ENCODE data around the gene CEP19. TPM values are rescaled to one million over a fixed set of nuclear protein-coding genes. Genes with fewer than 3 reads are reported as not detected.

CEP19 gene
- total RNA-seq, 1 experiment from 2014 or later = 1.3 TPM

DNA sequence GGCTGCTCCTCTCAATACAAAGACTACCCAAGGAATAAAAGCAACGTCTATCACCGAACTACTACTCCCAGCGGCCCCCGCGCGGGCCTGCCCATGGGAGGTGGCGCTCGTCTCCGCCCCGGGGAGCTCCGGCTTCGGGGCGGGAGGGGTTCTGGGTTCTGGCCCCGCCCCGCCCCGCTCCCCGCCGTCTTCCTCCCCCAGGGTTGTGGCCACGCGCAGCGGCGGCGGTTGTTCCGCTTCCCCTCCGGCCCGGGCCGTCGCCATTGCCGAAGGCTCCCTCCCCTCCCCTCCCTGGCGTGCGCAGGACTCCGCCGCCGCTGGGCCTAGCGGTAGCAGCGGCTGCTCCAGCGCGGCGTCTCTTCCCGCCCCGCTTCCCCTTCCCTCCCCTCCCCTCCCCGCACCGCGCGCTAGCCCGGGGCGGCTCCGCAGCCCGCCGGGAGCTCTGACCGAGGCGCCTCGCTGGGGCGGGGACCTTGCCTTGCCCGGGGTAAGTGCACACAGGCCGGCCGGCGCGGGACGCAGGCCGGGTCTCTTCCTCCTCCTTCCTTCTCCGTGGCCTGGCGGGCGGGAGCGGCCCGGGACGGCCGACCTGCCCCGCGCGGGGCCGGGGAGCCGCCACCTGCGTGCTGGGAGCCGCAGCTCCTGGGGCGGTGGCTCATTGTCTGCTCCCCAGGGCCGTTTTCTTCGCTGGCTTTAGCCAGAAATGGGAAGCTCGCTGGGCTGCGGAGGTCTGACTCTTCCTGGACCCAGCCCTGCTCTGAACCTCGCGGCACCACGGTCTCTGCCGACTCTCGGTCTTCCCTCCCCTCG, 27.8 kb upstream of the CEP19 start, which contains the start of gene PAK2:
TSS of gene PAK2 (plus strand) at position 187 of the 810 bp plus-strand sequence. CDS start 42,790 bp downstream, outside the sequence.
- peak within 1 kb of the TSS; percentile 99 for H3K4me3 Mint-ChIP-seq
- Histone ChIP-seq H3K14ac (ENCODE audit: insufficient read depth, low read length) (peak within 1 kb of the TSS; percentile 74), H3K9ac (ENCODE audit: extremely low read depth, insufficient read length, low read length) (peak within 1 kb of the TSS; percentile 89), H3K18ac (ENCODE audit: insufficient read length, low read depth, low read length) (peak within 1 kb of the TSS; percentile 87), H2BK120ac (ENCODE audit: low read depth, low read length, poor library complexity, severe bottlenecking) (no peak within 1 kb of the TSS), H3K4me2 (ENCODE audit: insufficient read depth, insufficient read length, low read length) (peak within 1 kb of the TSS; percentile 97), H2BK12ac (ENCODE audit: insufficient read length, low read depth, low read length) (no peak within 1 kb of the TSS), H2BK15ac (ENCODE audit: low read depth, low read length) (no peak within 1 kb of the TSS), H4K5ac (ENCODE audit: insufficient read length, low read depth, low read length) (no peak within 1 kb of the TSS), H4K20me1 (ENCODE audit: control insufficient read depth, insufficient read depth, insufficient read length) (no peaks in the 10 kb centered on the region), H3K27me3 (ENCODE audit: insufficient read depth, low read length) (no peaks in the 10 kb centered on the region), H3K27ac (ENCODE audit: insufficient read length, low read depth, low read length) (peak within 1 kb of the TSS; percentile 12), H3K56ac (ENCODE audit: insufficient read length, low read depth, low read length) (no peak within 1 kb of the TSS), H2AFZ (ENCODE audit: low read length) (no peak within 1 kb of the TSS), H3T11ph (ENCODE audit: low read length) (no peak within 1 kb of the TSS), H3K4ac (ENCODE audit: low read depth, low read length) (no peak within 1 kb of the TSS), H3K79me2 (ENCODE audit: insufficient read depth, low read length) (peaks cover 28% of the 10 kb centered on the region; the same call in 1 of the 2 replicates), H2BK20ac (ENCODE audit: low read depth, low read length, poor library complexity, severe bottlenecking) (no peak within 1 kb of the TSS), H2AK5ac (ENCODE audit: insufficient read length, low read length) (no peak within 1 kb of the TSS), H3K23me2 (ENCODE audit: insufficient read length, low read depth, low read length, poor library complexity, severe bottlenecking) (peaks cover 7% of the 10 kb centered on the region), H4K8ac (replicated peaks; ENCODE audit: insufficient read length, low read depth, low read length) (no peak within 1 kb of the TSS), H2BK5ac (ENCODE audit: insufficient read length, low read length) (no peak within 1 kb of the TSS), H4K91ac (ENCODE audit: insufficient read length, low read depth, low read length) (no peak within 1 kb of the TSS), H3K4me1 (ENCODE audit: insufficient read depth, low read length) (no peaks in the 10 kb centered on the region; the same call in 1 of the 2 replicates), H3K79me1 (ENCODE audit: insufficient read depth, low read depth, low read length, poor library complexity, severe bottlenecking) (no peaks in the 10 kb centered on the region), H3K9me3 (ENCODE audit: control insufficient read depth, low read depth, low read length) (no peaks in the 10 kb centered on the region), H3K23ac (ENCODE audit: insufficient read length, low read depth, low read length) (no peak within 1 kb of the TSS)
- WGBS (ENCODE audit: extremely low coverage, insufficient read length, low lambda C conversion rate) = no CpG with 5 or more reads among the region's 86 CpGs
- H3K9me3 Mint-ChIP-seq = peaks cover 3 to 5% of the 10 kb centered on the region in 2 experiments; a peak in 4 of 5 replicates
- peak within 1 kb of the TSS; percentile 99 to 100 (median 99) for H3K27ac Mint-ChIP-seq
- TF ChIP-seq CTCF (conservative IDR thresholded peaks at IDR 0.05) = no peak
- no peaks in the 10 kb centered on the region for H3K27me3 Mint-ChIP-seq (ENCODE audit: low read depth)
- H3K36me3 Mint-ChIP-seq (ENCODE audit: insufficient read depth in 1 of 3, low read depth in 3 of 3) = peaks cover 5 to 12% (median 9%) of the 10 kb centered on the region in 3 experiments; a peak in 6 of 7 replicates
- peak; percentile 90 for DNase-seq
- peaks cover 15 to 24% of the 10 kb centered on the region in 2 experiments for H3K4me1 Mint-ChIP-seq
